OCI-LY7 (cell line): Measurements from ENCODE around the gene VSX1. TPM values are rescaled to one million over a fixed set of nuclear protein-coding genes. Genes with fewer than 3 reads are reported as not detected.

Experiments
- BruUV-seq: library from RNA; stranded (reverse); fragments of 400-500 nt; replicated peaks from 2 replicates; lab custom pipeline; 2021; lab: Mats Ljungman, UMichigan
- CTCF ChIA-PET: fragments of 300-600 bp; sonication (Branson Sonifier 250); formaldehyde crosslinking; loops from one replicate; lab custom pipeline; 2022; ENCODE audit warnings: antibody characterized with exemption; ENCODE audit not compliant: unreplicated experiment; lab: Charles Lee
- POLR2A ChIA-PET: fragments of 300-600 bp; sonication (Branson Sonifier 250); formaldehyde crosslinking; loops from one replicate; lab custom pipeline; 2022; ENCODE audit warnings: antibody characterized with exemption; lab: Charles Lee
- DNase-seq: peaks from one replicate; pipeline ENCODE4 v3.0.0-alpha.2; 2015; ENCODE audit warnings: low spot score
- H2AFZ ChIP-seq: fragments of 200-600 bp; sonication (generic), shearing (Covaris generic); 2 replicates; pipeline ENCODE4 v1.6.1; 2014; ENCODE audit warnings: mild to moderate bottlenecking, antibody characterized with exemption, low read length, moderate library complexity
- H3K27ac ChIP-seq: fragments of 200-600 bp; sonication (generic); 2 replicates; pipeline ENCODE4 v1.5.1; 2014; ENCODE audit warnings: mixed run types, low read depth, mild to moderate bottlenecking, moderate library complexity, low read length, inconsistent platforms; ENCODE audit not compliant: poor library complexity, severe bottlenecking
- H3K36me3 ChIP-seq: fragments of 200-600 bp; sonication (generic); 2 replicates; pipeline ENCODE4 v1.6.1; 2014; ENCODE audit warnings: mild to moderate bottlenecking, antibody characterized with exemption, low read length, moderate library complexity, mixed read lengths; ENCODE audit not compliant: insufficient read depth
- H3K4me1 ChIP-seq: fragments of 200-600 bp; sonication (generic); 2 replicates; pipeline ENCODE4 v1.5.1; 2014; ENCODE audit warnings: mild to moderate bottlenecking, low read length; ENCODE audit not compliant: insufficient read depth, poor library complexity, severe bottlenecking
- H3K4me2 ChIP-seq: fragments of 200-600 bp; sonication (generic); 2 replicates; pipeline ENCODE4 v1.6.1; 2014; ENCODE audit warnings: mild to moderate bottlenecking, low read length
- H3K4me3 ChIP-seq: fragments of 200-600 bp; sonication (generic); 2 replicates; pipeline ENCODE4 v1.5.1; 2014; ENCODE audit warnings: mild to moderate bottlenecking, low read depth, low read length; ENCODE audit not compliant: poor library complexity, severe bottlenecking
- H3K79me2 ChIP-seq: fragments of 200-600 bp; sonication (generic); 2 replicates; pipeline ENCODE4 v1.6.1; 2016; ENCODE audit warnings: low read depth, mild to moderate bottlenecking, low read length, moderate library complexity, mixed read lengths; ENCODE audit not compliant: insufficient read depth
- H3K9me2 ChIP-seq: fragments of 200-600 bp; sonication (generic); 2 replicates; pipeline ENCODE4 v1.6.1; 2016; ENCODE audit warnings: mild to moderate bottlenecking, low read length, mixed read lengths; ENCODE audit not compliant: insufficient read depth
- H3K9me3 ChIP-seq: fragments of 200-600 bp; sonication (generic); 2 replicates; pipeline ENCODE4 v1.6.1; 2014; ENCODE audit warnings: mild to moderate bottlenecking, mixed run types, low read length, mixed read lengths
- H4K20me1 ChIP-seq: fragments of 200-600 bp; sonication (generic); 2 replicates; pipeline ENCODE4 v1.6.1; 2014; ENCODE audit warnings: mild to moderate bottlenecking, antibody characterized with exemption, low read length, moderate library complexity, mixed read lengths; ENCODE audit not compliant: insufficient read depth
- EZH2phosphoT487 ChIP-seq: fragments of 200-600 bp; sonication (generic); IDR thresholded peaks from 2 replicates; pipeline ENCODE4 v1.6.1; 2018; ENCODE audit warnings: low read depth, borderline replicate concordance, mild to moderate bottlenecking, mixed run types, antibody characterized with exemption, low read length, moderate library complexity, mixed read lengths
- intact Hi-C: fragments of 100-400 bp; cut with micrococcal nuclease; formaldehyde crosslinking; loops from one replicate; pipeline ENCODE4 v1.10.0; 2022; ENCODE audit not compliant: unreplicated experiment
- total RNA-seq, 2 experiments: library from RNA; depleted of rRNA in 1 of 2; stranded (reverse); fragments of >200 nt in 1 of 2; shearing (Covaris generic) in 1 of 2; gene quantifications; 2 replicates each; pipeline ENCODE4 v1.2.3, GENCODE V29; 2014 to 2022
- TF ChIP-seq, protein P1 (sequence below): fragments of 200-600 bp; sonication (generic); conservative IDR thresholded peaks from 2 replicates; pipeline ENCODE4 v1.5.1; 2014; ENCODE audit warnings: mild to moderate bottlenecking, antibody characterized with exemption, low read length, moderate library complexity, mixed read lengths

The VSX1 gene
- total RNA-seq, 2 experiments from 2014 or later = not detected

DNA sequence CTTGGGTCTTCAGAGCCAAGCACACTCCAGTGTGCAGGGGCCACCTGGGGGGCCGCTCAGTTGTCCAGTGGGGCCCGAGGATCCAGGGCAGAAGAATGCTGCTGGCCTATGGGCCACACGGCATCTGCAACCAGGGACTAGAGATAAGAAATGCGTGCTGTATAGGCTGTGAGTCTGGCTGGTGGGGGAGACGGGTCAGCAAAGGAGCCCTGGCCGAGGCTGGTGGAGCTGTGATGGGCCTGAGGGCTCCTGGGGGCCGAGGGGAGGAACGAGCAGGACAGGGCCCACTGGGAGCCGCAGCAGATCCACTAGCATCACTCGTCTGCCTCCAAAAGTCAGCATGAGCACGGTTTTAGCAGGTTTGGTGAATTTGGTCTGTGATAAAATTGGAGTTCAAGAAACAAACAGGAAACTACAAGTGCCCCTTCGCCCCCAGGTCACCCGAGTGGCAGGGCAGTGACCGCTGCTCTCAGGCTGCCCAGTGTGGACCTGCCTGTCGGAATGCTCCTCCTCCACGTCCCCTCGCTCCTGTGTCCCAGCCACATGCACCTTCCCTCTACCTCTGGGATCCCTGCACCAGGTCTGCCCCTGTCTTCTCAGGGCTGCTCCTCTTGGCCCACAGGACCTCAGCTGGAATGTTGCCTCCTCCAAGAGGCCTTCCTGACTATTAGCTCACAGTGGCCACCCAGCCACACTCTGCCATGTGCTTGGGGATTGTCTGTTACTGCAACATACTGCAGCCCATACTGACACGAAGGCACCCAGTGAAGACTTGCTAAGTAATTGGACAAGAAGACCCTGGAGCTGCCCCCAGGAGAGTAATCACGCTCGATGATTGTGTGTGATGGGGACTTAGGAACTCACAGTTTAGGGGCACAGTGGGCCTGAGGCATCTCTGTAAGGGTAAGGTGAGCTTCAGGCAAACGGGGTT, 34.9 kb downstream of the VSX1 start:
- Histone ChIP-seq H3K4me3 (no peak overlapping the region), H3K9me3 (no peaks in the 10 kb centered on the region), H3K27ac (no peak overlapping the region), H2AFZ (no peak overlapping the region), H4K20me1 (no peaks in the 10 kb centered on the region), H3K4me1 (peaks cover 20% of the 10 kb centered on the region), H3K36me3 (no peaks in the 10 kb centered on the region), H3K4me2 (no peak overlapping the region), H3K79me2 (no peaks in the 10 kb centered on the region), H3K9me2 (no peaks in the 10 kb centered on the region)
- DNase-seq = no peak
- intact Hi-C loops = no loop called here
- POLR2A ChIA-PET = interaction anchor here (1.3 kb wide), 1 partner anchor 10 kb away, joined by 7 read pairs; no protein-coding TSS in a partner anchor
- TF ChIP-seq EZH2phosphoT487 = no peak
- TF ChIP-seq, protein P1, sequence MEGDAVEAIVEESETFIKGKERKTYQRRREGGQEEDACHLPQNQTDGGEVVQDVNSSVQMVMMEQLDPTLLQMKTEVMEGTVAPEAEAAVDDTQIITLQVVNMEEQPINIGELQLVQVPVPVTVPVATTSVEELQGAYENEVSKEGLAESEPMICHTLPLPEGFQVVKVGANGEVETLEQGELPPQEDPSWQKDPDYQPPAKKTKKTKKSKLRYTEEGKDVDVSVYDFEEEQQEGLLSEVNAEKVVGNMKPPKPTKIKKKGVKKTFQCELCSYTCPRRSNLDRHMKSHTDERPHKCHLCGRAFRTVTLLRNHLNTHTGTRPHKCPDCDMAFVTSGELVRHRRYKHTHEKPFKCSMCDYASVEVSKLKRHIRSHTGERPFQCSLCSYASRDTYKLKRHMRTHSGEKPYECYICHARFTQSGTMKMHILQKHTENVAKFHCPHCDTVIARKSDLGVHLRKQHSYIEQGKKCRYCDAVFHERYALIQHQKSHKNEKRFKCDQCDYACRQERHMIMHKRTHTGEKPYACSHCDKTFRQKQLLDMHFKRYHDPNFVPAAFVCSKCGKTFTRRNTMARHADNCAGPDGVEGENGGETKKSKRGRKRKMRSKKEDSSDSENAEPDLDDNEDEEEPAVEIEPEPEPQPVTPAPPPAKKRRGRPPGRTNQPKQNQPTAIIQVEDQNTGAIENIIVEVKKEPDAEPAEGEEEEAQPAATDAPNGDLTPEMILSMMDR = no peak
- CTCF ChIA-PET = no interaction called here
- no TSS peak for BruUV-seq

DNA sequence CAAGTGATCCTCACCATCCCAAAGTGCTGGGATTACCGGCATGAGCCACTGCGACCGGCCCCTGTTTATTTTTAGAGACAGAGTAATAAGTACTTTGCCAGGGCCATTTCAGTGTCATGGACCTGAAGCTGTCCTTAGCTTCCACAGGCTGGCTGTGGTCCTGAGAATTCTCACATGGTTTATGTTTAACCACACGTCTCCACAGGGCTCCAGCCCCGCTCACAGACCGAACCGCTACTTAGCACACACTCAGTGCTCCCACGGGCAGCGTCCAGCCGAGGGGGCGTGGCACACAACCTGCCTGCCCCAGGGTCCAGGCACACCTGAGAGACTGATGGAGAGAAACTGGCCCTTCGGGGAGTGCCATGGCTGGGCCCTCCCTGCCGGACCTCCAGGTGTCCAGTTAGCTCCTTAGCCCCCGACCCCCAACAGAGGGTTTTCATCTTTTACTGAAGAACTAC, 35.7 kb downstream of the VSX1 start:
- DNase-seq = no peak
- Histone ChIP-seq H3K36me3 (no peaks in the 10 kb centered on the region), H2AFZ (no peak overlapping the region), H3K9me2 (no peaks in the 10 kb centered on the region), H3K27ac (no peak overlapping the region), H3K4me3 (no peak overlapping the region), H3K4me2 (no peak overlapping the region), H3K4me1 (peaks cover 20% of the 10 kb centered on the region), H3K79me2 (no peaks in the 10 kb centered on the region), H4K20me1 (no peaks in the 10 kb centered on the region), H3K9me3 (no peaks in the 10 kb centered on the region)
- ChIA-PET CTCF (no interaction called here), POLR2A (interaction anchor here (0.6 to 1.5 kb wide), 2 partner anchors 10 to 40 kb away, joined by 3 to 4 read pairs; no protein-coding TSS in a partner anchor)
- no TSS peak for BruUV-seq
- no peak for TF ChIP-seq EZH2phosphoT487
- TF ChIP-seq, protein P1 = no peak
- intact Hi-C loops = no loop called here

DNA sequence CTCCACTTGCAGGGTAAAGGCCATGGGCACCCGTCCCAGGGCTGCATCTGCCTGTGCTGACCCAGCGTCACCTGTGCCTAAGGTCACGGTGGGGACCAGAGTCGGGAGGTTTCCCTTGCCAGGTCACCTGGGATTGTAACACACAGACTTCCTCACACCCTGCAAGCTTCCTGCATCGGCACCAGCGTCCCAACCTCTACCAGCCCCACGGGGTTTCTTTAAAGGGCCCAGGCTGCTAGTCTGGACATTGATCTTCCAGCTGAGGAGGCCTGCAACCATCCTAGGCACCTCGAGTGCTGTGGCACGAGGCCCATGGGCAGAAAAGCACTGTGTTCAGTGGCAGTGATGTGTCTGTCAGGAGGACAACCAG, 36.6 kb downstream of the VSX1 start:
- Histone ChIP-seq H3K4me1 (peaks cover 20% of the 10 kb centered on the region), H2AFZ (no peak overlapping the region), H3K4me3 (no peak overlapping the region), H3K27ac (no peak overlapping the region), H3K4me2 (no peak overlapping the region), H4K20me1 (no peaks in the 10 kb centered on the region), H3K79me2 (no peaks in the 10 kb centered on the region), H3K9me2 (no peaks in the 10 kb centered on the region), H3K36me3 (no peaks in the 10 kb centered on the region), H3K9me3 (no peaks in the 10 kb centered on the region)
- POLR2A ChIA-PET = interaction anchor here (1.5 kb wide), 1 partner anchor 9 kb away, joined by 3 read pairs; no protein-coding TSS in a partner anchor
- no TSS peak for BruUV-seq
- CTCF ChIA-PET = no interaction called here
- no peak for DNase-seq
- intact Hi-C loops = no loop called here
- no peak for TF ChIP-seq EZH2phosphoT487
- TF ChIP-seq, protein P1 = no peak
